ENCODE measurements around the gene TSPAN4. TPM values are rescaled to one million over a fixed set of nuclear protein-coding genes. Genes with fewer than 3 reads are reported as not detected.

TSPAN4 gene
- total and polyA plus RNA-seq, 9 of the 15 experiments (the other 6 are each of a cell fraction or from before 2014, with no cell fraction given) = 0.07 to 31.0 (median 15.7) TPM

- TF ChIP-seq HDAC2 (IDR thresholded peaks at IDR 0.05) (no peak), ZNF274 (IDR thresholded peaks at IDR 0.05; ENCODE audit: borderline replicate concordance, low read depth, low read length) (no peak), LARP7 (IDR thresholded peaks at IDR 0.05) (peak; percentile 77; the same call in 1 of the 2 replicates), POLR2A (conservative IDR thresholded peaks at IDR 0.05) (no peak), CHAMP1 (IDR thresholded peaks at IDR 0.05) (no peak), ZNF766 (CRISPR knock-in tag; conservative IDR thresholded peaks at IDR 0.05) (no peak), ARID1B (IDR thresholded peaks at IDR 0.05) (no peak), ZNF780A (CRISPR knock-in tag; IDR thresholded peaks at IDR 0.05) (no peak), SAFB (IDR thresholded peaks at IDR 0.05; ENCODE audit: borderline replicate concordance, low read depth, low read length) (peak; percentile 42; the same call in 1 of the 2 replicates), ESRRA (IDR thresholded peaks at IDR 0.05; ENCODE audit: borderline replicate concordance, low read depth) (no peak), MIER1 (IDR thresholded peaks at IDR 0.05; ENCODE audit: low read depth) (0 out of 2 replicates have a peak, but pooled peaks have one; percentile 21), ZNF324 (CRISPR knock-in tag; IDR thresholded peaks at IDR 0.05) (no peak), HNRNPK (IDR thresholded peaks at IDR 0.05; ENCODE audit: low read depth, low read length, poor library complexity, severe bottlenecking) (no peak), MAFF (IDR thresholded peaks at IDR 0.05; ENCODE audit: low read length) (no peak), YY1 (IDR thresholded peaks at IDR 0.05; ENCODE audit: borderline replicate concordance in 1 of 3, control insufficient read depth in 1 of 3, extremely low read depth in 1 of 3, insufficient read depth in 3 of 3, insufficient read length in 1 of 3, insufficient replicate concordance in 2 of 3, low read depth in 1 of 3, low read length in 2 of 3) (no peak), FOSL1 (tag; conservative IDR thresholded peaks at IDR 0.05) (no peak), ZNF75A (CRISPR knock-in tag; IDR thresholded peaks at IDR 0.05) (no peak), ZFP30 (CRISPR knock-in tag; IDR thresholded peaks at IDR 0.05; ENCODE audit: borderline replicate concordance) (no peak), TEAD4 (IDR thresholded peaks at IDR 0.05; ENCODE audit: low read length) (0 out of 2 replicates have a peak, but pooled peaks have one; percentile 20), TEAD4 (CRISPR knock-in tag; IDR thresholded peaks at IDR 0.05; ENCODE audit: borderline replicate concordance) (no peak), CBFA2T3 (IDR thresholded peaks at IDR 0.05) (no peak), ELK1 (CRISPR knock-in tag; IDR thresholded peaks at IDR 0.05) (no peak), TGIF2 (CRISPR knock-in tag; IDR thresholded peaks at IDR 0.05) (0 out of 2 replicates have a peak, but pooled peaks have one; percentile 18), ZNF589 (CRISPR knock-in tag; IDR thresholded peaks at IDR 0.05; ENCODE audit: low read depth) (no peak), ZNF165 (CRISPR knock-in tag; IDR thresholded peaks at IDR 0.05; ENCODE audit: borderline replicate concordance) (no peak), MNT (conservative IDR thresholded peaks at IDR 0.05) (0 out of 4 replicates have a peak, but pooled peaks of 1 of the 2 experiments have one; percentile 42)
Measured at GRCh38 chr11:910044-910588, 67.5 kb downstream of the TSPAN4 start (continued).

All from K562 (cell line).